Measurements from ENCODE around the gene GSG1L.

- TF ChIP-seq YY1 (IDR thresholded peaks at IDR 0.05; ENCODE audit: low read depth) (no peak), MAX (IDR thresholded peaks at IDR 0.05) (no peak), EP300 (IDR thresholded peaks at IDR 0.05; ENCODE audit: borderline replicate concordance) (no peak), REST (IDR thresholded peaks at IDR 0.05; ENCODE audit: low read depth) (no peak), TCF12 (IDR thresholded peaks at IDR 0.05; ENCODE audit: low read depth) (no peak), FOXM1 (IDR thresholded peaks at IDR 0.05; ENCODE audit: borderline replicate concordance, low read depth) (no peak), TAF1 (IDR thresholded peaks at IDR 0.05; ENCODE audit: low read depth) (no peak), ZBTB7A (IDR thresholded peaks at IDR 0.05; ENCODE audit: low read depth) (no peak), CREB1 (IDR thresholded peaks at IDR 0.05; ENCODE audit: low read depth) (no peak), RAD21 (IDR thresholded peaks at IDR 0.05; ENCODE audit: low read depth) (no peak), CEBPB (IDR thresholded peaks at IDR 0.05) (no peak)
These were observed 22.1 kb upstream of the GSG1L start for GRCh38 chr16:28085389-28086171.
